Panc1 (cell line): ENCODE data around the gene SEMA3B. TPM values are rescaled to one million over a fixed set of nuclear protein-coding genes. Genes with fewer than 3 reads are reported as not detected.
A peak's percentile ranks its signal among the peaks of the same experiment; 100 is the strongest.

Experiments
- ATAC-seq: fragments of 200-7000 bp; cut with Tn5 transposase; 2 replicates; pipeline ENCODE4 v1.9.1; 2020; ENCODE audit warnings: mild to moderate bottlenecking, moderate library complexity
- BruUV-seq: library from RNA; stranded (reverse); fragments of 400-500 nt; replicated peaks from 2 replicates; lab custom pipeline; 2021; lab: Mats Ljungman, UMichigan
- CTCF ChIA-PET: fragments of 300-600 bp; sonication (Branson Sonifier 250); formaldehyde crosslinking; loops from one replicate; lab custom pipeline; 2022; ENCODE audit warnings: antibody characterized with exemption; lab: Charles Lee
- POLR2A ChIA-PET: fragments of 300-600 bp; sonication (Branson Sonifier 250); formaldehyde crosslinking; loops from one replicate; lab custom pipeline; 2022; ENCODE audit warnings: antibody characterized with exemption; lab: Charles Lee
- DNase-seq: peaks from one replicate; pipeline ENCODE4 v3.0.0-alpha.2; 2010; ENCODE audit warnings: low read depth, low spot score
- H3K27ac ChIP-seq: 2 replicates; pipeline ENCODE4 v1.5.1; 2011; ENCODE audit warnings: mild to moderate bottlenecking, low read length, inconsistent platforms
- H3K27me3 ChIP-seq: fragments of 200-500 bp; sonication (Bioruptor generic); 2 replicates; pipeline ENCODE4 v1.6.0; 2014; ENCODE audit warnings: low read length, inconsistent platforms; ENCODE audit not compliant: control insufficient read depth, insufficient read depth
- H3K36me3 ChIP-seq: fragments of 200-500 bp; sonication (Bioruptor generic); 2 replicates; pipeline ENCODE4 v1.5.1; 2014; ENCODE audit warnings: inconsistent platforms, mild to moderate bottlenecking, low read length, moderate library complexity; ENCODE audit not compliant: control insufficient read depth, insufficient read depth
- H3K4me1 ChIP-seq: 2 replicates; pipeline ENCODE4 v1.5.1; 2011; ENCODE audit warnings: inconsistent platforms, mild to moderate bottlenecking, low read length, moderate library complexity; ENCODE audit not compliant: control insufficient read depth, insufficient read depth
- H3K4me3 ChIP-seq, 2 experiments: 2 replicates each; pipeline ENCODE4 v1.5.1; 2011 to 2012; ENCODE audit warnings: low read depth in 2 of 2, low read length in 2 of 2, mild to moderate bottlenecking in 2 of 2, inconsistent platforms in 1 of 2, moderate library complexity in 1 of 2
- H3K9me3 ChIP-seq: fragments of 200-500 bp; sonication (Bioruptor generic); 2 replicates; pipeline ENCODE4 v1.5.1; 2014; ENCODE audit warnings: low read depth, mild to moderate bottlenecking, inconsistent platforms, low read length, moderate library complexity; ENCODE audit not compliant: control insufficient read depth, insufficient read depth
- CTCF ChIP-seq: fragments of 450-650 bp; IDR thresholded peaks from 2 replicates; pipeline ENCODE4 v1.5.1; 2017; ENCODE audit warnings: mild to moderate bottlenecking
- POLR2AphosphoS5 ChIP-seq: IDR thresholded peaks from 2 replicates; pipeline ENCODE4 v1.6.1; 2012; ENCODE audit warnings: mild to moderate bottlenecking, low read depth, low read length, moderate library complexity
- REST ChIP-seq, 2 experiments: IDR thresholded peaks; 2 replicates each; pipeline ENCODE4 v1.6.1; 2011 to 2012; ENCODE audit warnings: low read depth in 2 of 2, control low read depth in 1 of 2, low read length in 1 of 2, mild to moderate bottlenecking in 1 of 2, moderate library complexity in 1 of 2; ENCODE audit not compliant: insufficient read depth in 1 of 2
- SIN3A ChIP-seq: IDR thresholded peaks from 2 replicates; pipeline ENCODE4 v1.6.1; 2012; ENCODE audit warnings: low read depth, mild to moderate bottlenecking, low read length, moderate library complexity, borderline replicate concordance; ENCODE audit not compliant: insufficient read depth
- TCF7L2 ChIP-seq: IDR thresholded peaks from 2 replicates; pipeline ENCODE4 v1.6.1; 2011; ENCODE audit warnings: mild to moderate bottlenecking, low read depth, low read length, inconsistent platforms
- in situ Hi-C: cut with HindIII; loops from 2 replicates; pipeline ENCODE4 v1.10.0; 2016; ENCODE audit warnings: low sequenced_read_pairs, low pct_unique_long_range_greater_than_20kb
- intact Hi-C: fragments of 100-400 bp; cut with micrococcal nuclease; formaldehyde crosslinking; loops from one replicate; pipeline ENCODE4 v1.10.0; 2022; ENCODE audit not compliant: unreplicated experiment
- total RNA-seq: library from RNA; stranded (reverse); gene quantifications from one replicate; pipeline ENCODE4 v1.2.1, GENCODE V29; 2021; ENCODE audit not compliant: unreplicated experiment

Gene SEMA3B
- total RNA-seq, 1 experiment from 2014 or later, result 1.4 TPM

- TF ChIP-seq POLR2AphosphoS5 (no peak), TCF7L2 (no peak), CTCF (no peak; the same call in 1 of the 2 replicates), REST (IDR thresholded peaks at IDR 0.05; ENCODE audit: insufficient read depth in 1 of 2, low read depth in 2 of 2, low read length in 1 of 2) (0 out of 4 replicates have a peak, but pooled peaks of 1 of the 2 experiments have one; percentile 16), SIN3A (no peak; the same call in 1 of the 2 replicates)
These were observed 30.1 kb downstream of the SEMA3B start, which contains the start of the genes HYAL3 and NAA80 for GRCh38 chr3:50298836-50299637. Gene HYAL3, minus strand, starts transcription at chr3:50299405. Its CDS starts 3,803 bp downstream, at chr3:50295602. Gene NAA80, minus strand, starts transcription at chr3:50299405. Its CDS starts 1,942 bp downstream, at chr3:50297463.

GRCh38 chr3:50299638-50299928 is 30.6 kb downstream of the SEMA3B start:
- H3K27me3 ChIP-seq, result no peaks in the 10 kb centered on the region
- ChIA-PET POLR2A (interaction anchor here (0.6 to 0.7 kb wide), 3 partner anchors 15 to 370 kb away, joined by 3 to 10 read pairs (median 6); no protein-coding TSS in a partner anchor), CTCF (interaction anchor here (0.6 to 0.7 kb wide), 3 partner anchors 25 to 1203 kb away, joined by 4 to 6 read pairs (median 4); no protein-coding TSS in a partner anchor)
- TF ChIP-seq SIN3A (no peak), REST (IDR thresholded peaks at IDR 0.05; ENCODE audit: insufficient read depth in 1 of 2, low read depth in 2 of 2, low read length in 1 of 2) (no peak), CTCF (no peak), TCF7L2 (no peak), POLR2AphosphoS5 (no peak)
- H3K9me3 ChIP-seq, result no peaks in the 10 kb centered on the region
- in situ Hi-C loops, result no loop called here
- DNase-seq, result no peak
- intact Hi-C loops, result no loop called here
- no peak for ATAC-seq
- peaks cover 4% of the 10 kb centered on the region for H3K4me1 ChIP-seq
- peak overlapping the region; percentile 63 to 65 for H3K4me3 ChIP-seq
- BruUV-seq, result no TSS peak
- peak overlapping the region; percentile 79 for H3K27ac ChIP-seq
- no peaks in the 10 kb centered on the region for H3K36me3 ChIP-seq

More at GRCh38 chr3:50298836-50299637, 30.1 kb downstream of the SEMA3B start, which contains the start of the genes HYAL3 and NAA80:
- H3K27ac ChIP-seq, result peak within 1 kb of the TSS; percentile 79
- in situ Hi-C loops, result no loop called here
- peak within 1 kb of the TSS; percentile 65 to 77 for H3K4me3 ChIP-seq
- no peaks in the 10 kb centered on the region for H3K9me3 ChIP-seq
- H3K36me3 ChIP-seq, result no peaks in the 10 kb centered on the region
- CTCF ChIA-PET, result interaction anchor here (0.6 to 0.7 kb wide), 3 partner anchors 26 to 1203 kb away, joined by 4 to 6 read pairs (median 4); no protein-coding TSS in a partner anchor
- POLR2A ChIA-PET, result interaction anchor here (0.6 to 0.7 kb wide), 3 partner anchors 16 to 369 kb away, joined by 3 to 10 read pairs (median 6); no protein-coding TSS in a partner anchor
- peak; percentile 92 for DNase-seq
- intact Hi-C loops, result no loop called here
- peak; percentile 93 for ATAC-seq
- no peaks in the 10 kb centered on the region for H3K27me3 ChIP-seq
- peaks cover 4% of the 10 kb centered on the region for H3K4me1 ChIP-seq
- BruUV-seq, result no TSS peak
